ENCODE data around the gene TFAP2D.

The TFAP2D gene

DNA sequence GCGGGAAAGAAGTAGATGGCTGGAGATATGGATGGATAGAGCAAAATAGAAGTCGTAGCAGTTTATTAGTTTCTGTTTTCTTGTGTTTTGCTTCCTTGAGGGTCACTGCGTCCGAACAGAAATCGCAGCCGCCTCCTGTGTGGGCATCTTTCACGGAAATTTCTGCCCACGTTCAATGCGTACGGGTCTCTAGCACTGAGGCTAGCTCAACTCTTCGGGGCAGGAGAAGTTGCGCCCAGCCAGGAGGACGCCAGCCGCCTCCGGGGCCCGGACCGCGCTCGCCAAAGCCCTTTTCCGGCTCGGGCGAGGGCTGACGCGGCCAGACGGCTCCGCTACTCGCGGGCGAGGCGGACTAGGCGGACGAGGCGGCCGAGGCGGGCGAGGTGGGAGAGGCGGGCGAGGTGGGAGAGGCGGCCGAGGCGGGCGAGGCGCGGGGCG, 106.2 kb downstream of the TFAP2D start:
- no peak for DNase-seq (ENCODE audit: low spot score)

DNA sequence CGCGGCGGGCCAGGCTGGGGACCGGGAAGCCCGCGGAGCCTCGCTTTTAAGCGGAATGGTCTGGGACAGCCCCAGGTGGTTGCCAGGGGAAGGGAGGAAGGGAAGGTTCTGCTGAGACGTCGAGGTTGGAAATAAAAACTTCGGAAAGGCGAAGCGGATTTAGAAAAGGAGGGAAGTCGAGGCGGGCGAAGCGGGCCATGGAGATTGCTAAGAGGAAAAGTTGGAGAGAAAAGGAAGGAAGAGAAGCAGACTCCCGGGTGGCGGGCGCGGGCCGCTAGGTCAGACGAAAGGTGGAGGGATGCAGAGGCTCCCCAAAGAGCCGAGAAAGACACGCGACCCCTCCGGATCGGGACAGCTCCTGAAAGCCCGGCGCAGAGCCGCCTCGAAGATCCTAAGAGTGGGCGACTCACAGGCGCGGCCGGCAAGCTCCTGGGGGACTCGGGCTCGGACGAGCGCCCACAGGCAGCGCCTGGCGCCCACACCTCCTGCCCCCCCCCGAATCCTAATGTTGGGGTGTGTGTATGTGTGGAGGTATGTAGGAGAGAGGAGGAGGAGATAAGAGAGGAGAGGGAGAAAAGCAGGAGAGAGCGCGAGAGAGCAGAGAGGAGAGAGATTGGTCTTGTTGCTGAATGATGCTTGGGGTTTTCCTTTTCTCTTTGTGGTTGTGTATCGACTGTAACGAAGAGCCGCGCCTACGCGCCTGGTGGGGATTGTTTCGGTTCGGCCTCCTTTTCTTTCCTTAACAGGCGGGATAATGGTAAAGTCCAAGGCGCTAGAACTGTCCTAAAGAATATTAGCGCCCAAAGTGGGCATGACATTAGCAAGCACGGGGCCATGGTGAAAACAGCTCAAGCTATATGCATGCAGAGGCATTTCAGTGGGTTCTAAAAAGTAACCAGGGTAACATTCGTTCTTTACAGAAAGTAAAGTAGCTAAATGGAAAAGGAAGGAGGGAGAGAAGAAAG, 106.9 kb downstream of the TFAP2D start:
- DNase-seq (ENCODE audit: low spot score): no peak

DNA sequence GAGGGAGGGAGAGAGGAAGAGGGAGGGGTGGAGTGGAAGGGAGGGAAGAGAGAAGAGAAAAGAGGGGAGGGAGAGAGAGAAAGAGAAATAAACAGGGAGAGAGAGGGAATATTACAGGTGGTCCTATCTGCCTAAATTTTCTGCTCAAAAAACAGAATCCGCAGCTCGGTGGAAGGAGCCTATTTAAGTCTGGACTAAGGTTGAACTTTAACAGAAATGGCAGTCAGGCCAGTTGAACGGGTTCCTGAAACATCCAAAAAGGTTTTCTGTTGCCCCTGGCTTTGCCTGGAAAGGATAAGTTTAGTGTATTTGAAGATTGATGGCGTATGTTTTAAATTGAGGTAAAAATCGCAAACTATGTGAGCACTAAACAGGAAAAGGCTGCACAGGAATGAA, 107.5 kb downstream of the TFAP2D start:
- no peak for DNase-seq (ENCODE audit: low spot score)

DNA sequence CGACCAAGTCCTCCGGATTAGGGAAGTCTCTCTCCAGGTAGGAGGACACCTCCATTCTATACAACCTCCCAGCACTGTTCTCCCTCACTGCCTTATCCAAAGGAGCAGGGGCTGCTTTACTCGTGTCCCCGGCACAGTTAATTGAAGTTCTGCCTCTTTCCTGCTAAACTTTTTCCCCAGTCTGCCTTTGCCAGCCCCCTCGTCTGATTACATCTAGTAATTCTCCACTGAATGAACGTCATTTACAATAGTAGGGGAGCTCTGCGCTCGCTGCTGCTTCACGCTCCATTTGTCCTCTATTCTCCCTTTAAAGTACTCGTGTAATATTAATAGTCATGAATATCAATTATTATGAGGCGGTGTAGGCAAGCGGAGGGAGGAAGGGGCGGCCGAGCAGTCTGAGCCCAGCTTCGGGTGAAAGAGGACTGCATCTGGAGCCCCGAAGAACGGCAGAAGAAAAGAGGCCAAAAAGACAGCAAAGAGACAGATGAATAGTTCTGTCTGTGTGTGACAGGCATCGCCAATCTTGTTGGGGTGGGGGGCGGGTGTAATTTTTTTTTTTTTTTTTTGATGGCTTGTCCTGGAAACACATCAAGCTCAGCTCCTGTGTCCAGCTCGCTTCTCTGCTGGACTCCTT, 108.2 kb downstream of the TFAP2D start:
- no peak for DNase-seq (ENCODE audit: low spot score)

- DNase-seq (ENCODE audit: low spot score): no peak
Observed at GRCh38 chr6:50822078-50822476, 108.8 kb downstream of the TFAP2D start.

Measured in NAMALWA (cell line).